ENCODE results near the gene EZR.

Gene EZR

DNA sequence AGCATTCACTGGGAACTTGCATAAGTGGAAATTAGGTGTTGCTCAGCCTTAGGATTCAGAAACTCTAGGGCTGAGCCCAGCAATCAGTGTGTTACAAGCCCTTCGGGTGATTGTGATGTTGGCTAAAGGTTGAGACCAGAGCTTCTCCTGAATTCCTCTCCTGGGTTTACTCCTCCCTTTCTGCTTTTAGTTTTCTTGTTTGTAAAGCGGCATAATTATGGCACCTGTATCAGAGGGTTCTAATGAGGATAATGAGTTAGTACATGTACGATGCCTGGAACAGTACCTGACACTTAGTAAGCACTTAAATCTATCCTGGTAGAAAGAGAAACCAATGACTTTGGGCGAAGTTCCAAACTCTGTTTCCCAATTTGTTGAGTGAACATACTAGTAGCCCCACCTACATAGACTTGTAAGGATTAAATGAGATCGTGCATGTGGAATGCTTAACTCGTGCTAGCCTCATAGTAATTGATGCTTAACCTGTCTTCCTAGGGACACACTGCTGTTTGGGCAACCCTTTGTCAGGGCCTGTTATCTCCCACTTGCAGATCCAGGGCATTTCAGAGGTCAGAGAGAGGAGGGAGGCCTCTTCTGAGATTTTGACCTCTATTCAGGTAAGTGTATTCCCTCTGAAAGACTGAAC, 932 bp upstream of the EZR start:
- TF ChIP-seq, protein P1, sequence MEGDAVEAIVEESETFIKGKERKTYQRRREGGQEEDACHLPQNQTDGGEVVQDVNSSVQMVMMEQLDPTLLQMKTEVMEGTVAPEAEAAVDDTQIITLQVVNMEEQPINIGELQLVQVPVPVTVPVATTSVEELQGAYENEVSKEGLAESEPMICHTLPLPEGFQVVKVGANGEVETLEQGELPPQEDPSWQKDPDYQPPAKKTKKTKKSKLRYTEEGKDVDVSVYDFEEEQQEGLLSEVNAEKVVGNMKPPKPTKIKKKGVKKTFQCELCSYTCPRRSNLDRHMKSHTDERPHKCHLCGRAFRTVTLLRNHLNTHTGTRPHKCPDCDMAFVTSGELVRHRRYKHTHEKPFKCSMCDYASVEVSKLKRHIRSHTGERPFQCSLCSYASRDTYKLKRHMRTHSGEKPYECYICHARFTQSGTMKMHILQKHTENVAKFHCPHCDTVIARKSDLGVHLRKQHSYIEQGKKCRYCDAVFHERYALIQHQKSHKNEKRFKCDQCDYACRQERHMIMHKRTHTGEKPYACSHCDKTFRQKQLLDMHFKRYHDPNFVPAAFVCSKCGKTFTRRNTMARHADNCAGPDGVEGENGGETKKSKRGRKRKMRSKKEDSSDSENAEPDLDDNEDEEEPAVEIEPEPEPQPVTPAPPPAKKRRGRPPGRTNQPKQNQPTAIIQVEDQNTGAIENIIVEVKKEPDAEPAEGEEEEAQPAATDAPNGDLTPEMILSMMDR (conservative IDR thresholded peaks at IDR 0.05; ENCODE audit: low read depth), result no peak
- DNase-seq (ENCODE audit: low spot score), result no peak
- H3K27ac ChIP-seq, result peak overlapping the region; percentile 96
- POLR2A ChIA-PET (ENCODE audit: low non-redundant PET), result interaction anchor here (0.6 kb wide), 1 partner anchor 996 kb away, joined by 4 read pairs; no protein-coding TSS in a partner anchor
- CTCF ChIA-PET, result interaction anchor here (0.8 to 1.0 kb wide), 2 partner anchors 86 to 152 kb away, joined by 3 to 4 read pairs; no protein-coding TSS in a partner anchor

DNA sequence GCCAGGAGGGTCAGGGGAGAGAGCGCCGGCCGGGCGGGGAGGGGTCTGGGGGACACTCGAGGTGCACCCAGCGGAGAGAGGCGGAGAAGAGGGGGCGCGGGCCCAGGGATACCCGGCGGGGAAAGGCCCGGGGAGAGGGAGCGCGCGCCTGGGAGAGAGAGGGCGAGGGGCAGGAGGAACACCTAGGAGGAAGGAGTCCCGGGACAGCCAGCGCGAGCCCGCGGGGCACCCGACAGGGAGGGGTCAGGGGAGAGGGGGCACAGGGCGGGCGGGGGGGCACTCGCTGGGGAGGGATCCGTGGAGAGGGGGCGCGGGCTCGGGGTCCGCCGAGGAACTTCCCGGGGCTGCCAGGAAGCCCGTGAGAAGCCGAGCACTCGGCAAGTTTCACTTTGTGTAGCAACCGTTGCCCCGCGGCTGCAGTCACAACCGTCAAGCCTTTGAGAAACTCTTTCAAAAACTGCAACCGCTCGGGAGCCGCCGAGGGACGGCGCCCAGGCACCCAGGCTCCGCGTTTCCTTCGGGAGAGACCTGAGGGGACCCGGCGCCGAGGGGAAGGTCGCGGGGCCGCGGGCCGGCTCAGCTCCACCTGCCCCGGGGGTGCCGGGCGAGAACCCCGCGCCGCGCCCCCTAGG, 471 bp downstream of the EZR start:
- CTCF ChIA-PET, result interaction anchor here (1.0 kb wide), 1 partner anchor 115 kb away, joined by 4 read pairs; no protein-coding TSS in a partner anchor
- peak; percentile 58 for DNase-seq (ENCODE audit: low spot score)
- TF ChIP-seq, protein P1 (conservative IDR thresholded peaks at IDR 0.05; ENCODE audit: low read depth), result no peak
- POLR2A ChIA-PET (ENCODE audit: low non-redundant PET), result interaction anchor here (1.3 kb wide), 1 partner anchor 35 kb away, joined by 5 read pairs; no protein-coding TSS in a partner anchor
- H3K27ac ChIP-seq, result peak overlapping the region; percentile 96

DNA sequence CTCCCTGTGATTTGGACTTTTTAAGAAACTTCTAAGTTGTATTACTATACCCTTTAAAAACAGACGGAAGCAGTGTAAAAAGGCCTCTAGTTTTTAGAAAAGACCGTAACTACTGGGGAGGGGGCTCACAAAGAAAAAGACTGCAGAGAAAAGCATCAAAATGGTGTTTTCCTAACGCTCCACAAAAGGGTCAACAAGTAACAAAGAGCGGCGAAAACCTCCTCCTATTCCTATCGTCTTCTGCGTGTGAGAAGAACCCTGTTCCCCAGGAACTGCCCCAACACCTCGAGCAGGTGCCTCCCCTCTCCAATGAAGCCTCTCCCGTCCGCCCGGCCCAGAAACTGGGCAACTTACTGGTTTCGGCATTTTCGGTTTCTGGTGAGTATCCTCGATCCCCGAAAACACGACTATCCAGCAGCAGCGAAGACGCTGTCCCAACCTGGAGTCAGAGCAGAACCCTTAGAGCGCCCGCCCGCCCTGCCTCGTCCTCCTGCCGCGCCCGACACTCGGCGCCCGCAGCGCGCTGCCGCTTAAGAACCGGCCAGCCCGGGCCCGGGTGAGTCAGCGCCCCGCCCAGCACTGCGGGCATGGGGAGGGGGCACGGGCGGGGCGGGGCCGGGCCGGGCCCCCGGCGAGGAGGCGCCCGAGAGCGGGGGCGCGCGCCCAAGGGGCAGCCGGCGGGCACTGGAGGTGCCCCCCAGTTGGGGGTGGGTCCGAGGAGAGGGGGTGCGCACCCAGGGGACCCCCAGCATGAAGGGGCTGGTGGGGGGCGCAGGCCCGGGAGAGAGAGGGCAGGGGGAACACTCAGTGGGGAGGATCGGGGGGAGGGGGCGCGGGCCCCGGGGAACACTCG, 1.2 kb downstream of the EZR start:
- peak overlapping the region; percentile 96 for H3K27ac ChIP-seq
- CTCF ChIA-PET, result interaction anchor here (0.6 kb wide), 1 partner anchor 13 kb away, joined by 3 read pairs; no protein-coding TSS in a partner anchor
- TF ChIP-seq, protein P1 (conservative IDR thresholded peaks at IDR 0.05; ENCODE audit: low read depth), result no peak
- POLR2A ChIA-PET (ENCODE audit: low non-redundant PET), result interaction anchor here (0.5 kb wide), 1 partner anchor 98 kb away, joined by 3 read pairs; no protein-coding TSS in a partner anchor
- DNase-seq (ENCODE audit: low spot score), result peak; percentile 95

DNA sequence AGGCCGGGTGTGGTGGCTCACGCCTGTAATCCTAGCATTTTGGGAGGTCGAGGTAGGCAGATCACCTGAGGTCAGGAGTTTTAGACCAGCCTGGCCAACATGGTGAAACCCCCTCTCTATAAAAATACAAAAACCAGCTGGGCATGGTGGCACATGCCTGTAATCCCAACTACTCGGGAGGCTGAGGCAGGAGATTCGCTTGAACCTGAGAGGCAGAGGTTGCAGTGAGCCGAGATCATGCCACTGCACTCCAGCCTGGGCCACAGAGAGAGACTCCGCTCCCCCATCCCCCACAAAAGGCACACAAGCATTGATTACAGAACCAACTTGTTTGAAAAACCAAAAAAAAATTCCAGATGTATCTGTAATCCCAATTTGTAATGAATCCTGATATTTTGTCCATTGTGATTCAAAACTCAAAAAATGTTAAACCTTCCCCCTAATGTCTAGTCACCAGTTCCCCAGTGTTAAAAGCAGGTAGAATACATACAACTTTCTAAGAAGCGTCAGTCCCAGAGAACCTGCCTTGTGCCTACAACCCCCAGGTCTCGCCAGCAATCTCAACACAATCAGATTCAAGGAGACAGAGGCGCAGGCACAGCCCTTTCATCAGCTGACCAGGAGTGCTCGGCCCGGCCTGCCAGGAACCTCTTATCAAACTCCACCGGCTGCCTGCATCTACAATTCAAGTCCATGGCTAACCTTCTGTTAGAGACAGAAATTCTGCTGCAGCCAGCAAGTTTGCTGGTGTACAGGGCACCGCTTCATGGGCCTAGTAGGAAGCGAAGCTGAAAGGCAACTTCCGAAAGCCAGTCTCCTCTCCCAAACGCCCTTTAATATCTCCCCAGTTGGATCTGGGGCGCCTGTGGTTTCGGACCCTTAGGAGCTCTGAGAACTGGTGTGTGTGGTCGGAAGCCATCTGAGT, 2.1 kb downstream of the EZR start:
- CTCF ChIA-PET, result interaction anchor here (0.5 to 0.6 kb wide), 2 partner anchors 14 to 131 kb away, joined by 3 to 6 read pairs; no protein-coding TSS in a partner anchor
- no peak for DNase-seq (ENCODE audit: low spot score)
- H3K27ac ChIP-seq, result peak overlapping the region; percentile 96
- TF ChIP-seq, protein P1 (conservative IDR thresholded peaks at IDR 0.05; ENCODE audit: low read depth), result no peak
- POLR2A ChIA-PET (ENCODE audit: low non-redundant PET), result interaction anchor here (0.5 kb wide), 1 partner anchor 99 kb away, joined by 3 read pairs; no protein-coding TSS in a partner anchor

DNA sequence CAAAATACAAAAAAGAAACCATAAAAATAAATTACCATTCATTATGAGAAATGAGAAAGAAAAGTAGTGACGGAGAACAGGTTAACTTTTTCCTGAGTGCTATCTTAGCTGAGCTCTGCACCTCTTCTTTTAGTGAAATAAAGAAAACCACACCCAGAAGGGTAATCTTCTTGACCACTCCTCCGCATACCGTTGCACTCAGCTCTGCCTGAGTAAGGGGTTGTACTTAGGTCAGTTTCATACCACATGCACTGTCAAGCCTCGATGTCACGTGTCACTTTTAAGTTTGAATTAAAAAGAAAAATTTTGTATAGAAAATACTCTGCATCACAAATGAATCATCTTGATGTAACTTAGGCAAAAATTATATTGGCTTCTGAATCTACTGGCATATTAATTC, 2.8 kb downstream of the EZR start:
- POLR2A ChIA-PET (ENCODE audit: low non-redundant PET), result no interaction called here
- CTCF ChIA-PET, result interaction anchor here (0.6 kb wide), 1 partner anchor 101 kb away, joined by 3 read pairs; no protein-coding TSS in a partner anchor
- no peak for DNase-seq (ENCODE audit: low spot score)
- TF ChIP-seq, protein P1 (conservative IDR thresholded peaks at IDR 0.05; ENCODE audit: low read depth), result no peak
- H3K27ac ChIP-seq, result peak overlapping the region; percentile 96

All from RWPE1 (cell line).